LNCAP (cell line): ENCODE measurements around the gene DYNLT5.

Source experiments
- CTCF ChIP-seq: fragments of 450-650 bp; IDR thresholded peaks from 2 replicates; pipeline ENCODE4 v1.5.1; 2017; ENCODE audit warnings: mild to moderate bottlenecking

DYNLT5 gene

GRCh38 chr1:66728021-66728420 lies 24.2 kb upstream of the DYNLT5 start:
- TF ChIP-seq CTCF: no peak

- TF ChIP-seq CTCF: no peak
Measured at GRCh38 chr1:66729119-66729518, 23.1 kb upstream of the DYNLT5 start.

GRCh38 chr1:66729523-66729922 lies 22.7 kb upstream of the DYNLT5 start:
- no peak for TF ChIP-seq CTCF

GRCh38 chr1:66730462-66730861 lies 21.8 kb upstream of the DYNLT5 start:
- TF ChIP-seq CTCF: no peak

GRCh38 chr1:66731170-66731865 lies 20.9 kb upstream of the DYNLT5 start:
- no peak for TF ChIP-seq CTCF

- TF ChIP-seq CTCF: no peak
Measured at GRCh38 chr1:66732407-66733166, 19.7 kb upstream of the DYNLT5 start.

- TF ChIP-seq CTCF: peak; percentile 54
Measured at GRCh38 chr1:66733348-66734017, 18.8 kb upstream of the DYNLT5 start.
